Thyroid gland (tissue), 4 donors: ENCODE results near the gene ATF6.

ENCODE experiments used
- CTCF ChIP-seq, 6 experiments: fragments of 200-600 bp in 3 of 6; fragments of 450-650 bp in 3 of 6; sonication (generic) in 3 of 6; IDR thresholded peaks; one replicate each; pipeline ENCODE4 v1.5.1; 2016 to 2019; ENCODE audit warnings: antibody characterized with exemption in 6 of 6, mild to moderate bottlenecking in 2 of 6, inconsistent platforms in 1 of 6, moderate library complexity in 1 of 6
- POLR2A ChIP-seq, 2 donors: fragments of 450-650 bp; IDR thresholded peaks; one replicate each; pipeline ENCODE4 v1.6.1; 2017; ENCODE audit warnings: antibody characterized with exemption in 2 of 2, mild to moderate bottlenecking in 2 of 2, moderate library complexity in 1 of 2

- TF ChIP-seq CTCF (IDR thresholded peaks at IDR 0.05) = no peak
- no peak for TF ChIP-seq POLR2A (IDR thresholded peaks at IDR 0.05)
Measured at GRCh38 chr1:162003830-162004215, 237.7 kb downstream of the ATF6 start.
